Trophoblast cell (in vitro differentiated cells and primary cell): ENCODE data around the gene OLIG2.
A peak's percentile ranks its signal among the peaks of the same experiment; 100 is the strongest.

Source experiments
- DNase-seq, 2 donors: peaks; one replicate each; pipeline ENCODE4 v3.0.0-alpha.2; 2016
- H2AFZ ChIP-seq: 2 replicates; pipeline ENCODE4 v1.6.1; 2013; ENCODE audit warnings: low read length, moderate library complexity, mild to moderate bottlenecking; ENCODE audit not compliant: insufficient read depth, poor library complexity
- H2AK5ac ChIP-seq: 2 replicates; pipeline ENCODE4 v1.6.1; 2013; ENCODE audit warnings: mild to moderate bottlenecking, low read length
- H2BK120ac ChIP-seq: 2 replicates; pipeline ENCODE4 v1.6.1; 2013; ENCODE audit warnings: low read length, mild to moderate bottlenecking, moderate library complexity; ENCODE audit not compliant: insufficient read depth, poor library complexity
- H2BK12ac ChIP-seq: 2 replicates; pipeline ENCODE4 v1.6.1; 2013; ENCODE audit warnings: mild to moderate bottlenecking, low read length, moderate library complexity
- H2BK5ac ChIP-seq: 2 replicates; pipeline ENCODE4 v1.6.1; 2013; ENCODE audit warnings: low read length, low read depth, moderate library complexity, mild to moderate bottlenecking; ENCODE audit not compliant: poor library complexity
- H3K14ac ChIP-seq: 2 replicates; pipeline ENCODE4 v1.6.1; 2013; ENCODE audit warnings: mild to moderate bottlenecking, low read length
- H3K18ac ChIP-seq: 2 replicates; pipeline ENCODE4 v1.6.1; 2013; ENCODE audit warnings: mild to moderate bottlenecking, low read length
- H3K23ac ChIP-seq: 2 replicates; pipeline ENCODE4 v1.6.1; 2013; ENCODE audit warnings: low read length
- H3K27ac ChIP-seq: 2 replicates; pipeline ENCODE4 v1.5.1; 2013; ENCODE audit warnings: low read depth, mild to moderate bottlenecking, inconsistent platforms, low read length, moderate library complexity
- H3K27me3 ChIP-seq: 2 replicates; pipeline ENCODE4 v1.6.1; 2013; ENCODE audit warnings: inconsistent platforms, mild to moderate bottlenecking, low read length, moderate library complexity; ENCODE audit not compliant: insufficient read depth
- H3K36me3 ChIP-seq, 2 experiments: 1 replicate in 1 of 2; 2 replicates in 1 of 2; pipeline ENCODE4 v1.6.1; 2013; ENCODE audit warnings: low read length in 2 of 2, mild to moderate bottlenecking in 2 of 2, moderate library complexity in 1 of 2; ENCODE audit not compliant: insufficient read depth in 2 of 2, control insufficient read depth in 1 of 2
- H3K4ac ChIP-seq: 2 replicates; pipeline ENCODE4 v1.6.1; 2013; ENCODE audit warnings: low read depth, mild to moderate bottlenecking, low read length, moderate library complexity
- H3K4me1 ChIP-seq, 2 experiments: 1 replicate in 1 of 2; 2 replicates in 1 of 2; pipeline ENCODE4 v1.6.1; 2013; ENCODE audit warnings: low read length in 2 of 2, mild to moderate bottlenecking in 2 of 2, moderate library complexity in 1 of 2; ENCODE audit not compliant: insufficient read depth in 2 of 2, control insufficient read depth in 1 of 2
- H3K4me2 ChIP-seq: 2 replicates; pipeline ENCODE4 v1.6.1; 2013; ENCODE audit warnings: inconsistent platforms, mild to moderate bottlenecking, low read length, moderate library complexity
- H3K4me3 ChIP-seq: 2 replicates; pipeline ENCODE4 v1.5.1; 2013; ENCODE audit warnings: mild to moderate bottlenecking, low read depth, low read length, inconsistent platforms
- H3K79me1 ChIP-seq: one replicate; pipeline ENCODE4 v1.6.1; 2013; ENCODE audit warnings: low read length
- H3K79me2 ChIP-seq: 2 replicates; pipeline ENCODE4 v1.6.1; 2013; ENCODE audit warnings: low read length, mild to moderate bottlenecking; ENCODE audit not compliant: control insufficient read depth, insufficient read depth, poor library complexity
- H3K9ac ChIP-seq: 2 replicates; pipeline ENCODE4 v1.6.1; 2013; ENCODE audit warnings: mild to moderate bottlenecking, low read length
- H3K9me3 ChIP-seq: 2 replicates; pipeline ENCODE4 v1.6.1; 2013; ENCODE audit warnings: low read depth, mild to moderate bottlenecking, control low read depth, inconsistent platforms, low read length; ENCODE audit not compliant: insufficient read depth
- H4K12ac ChIP-seq: 2 replicates; pipeline ENCODE4 v1.6.1; 2013; ENCODE audit warnings: low read depth, mild to moderate bottlenecking, low read length, moderate library complexity
- H4K8ac ChIP-seq: 2 replicates; pipeline ENCODE4 v1.6.1; 2013; ENCODE audit warnings: low read depth, mild to moderate bottlenecking, low read length, moderate library complexity
- H4K91ac ChIP-seq: one replicate; pipeline ENCODE4 v1.6.1; 2013; ENCODE audit warnings: low read depth, mild to moderate bottlenecking, low read length, moderate library complexity
- WGBS: extraction: QIAGEN DNeasy Blood & Tissue Kit; methylation state at CpG from one replicate; pipeline ENCODE4 v1.1.7; 2013; ENCODE audit warnings: missing lambda C conversion rate; ENCODE audit not compliant: insufficient read length, insufficient coverage; ENCODE audit errors: extremely low coverage; 5-methylcytosine and 5-hydroxymethylcytosine counted together

Gene OLIG2

GRCh38 chr21:33025106-33025488, 638 bp upstream of the OLIG2 start:
- Histone ChIP-seq H2BK5ac (no peak overlapping the region), H3K23ac (no peak overlapping the region), H3K4me1 (peaks cover 5 to 7% of the 10 kb centered on the region in 2 experiments), H4K91ac (no peak overlapping the region), H3K14ac (no peak overlapping the region), H2AK5ac (no peak overlapping the region), H3K4ac (no peak overlapping the region), H3K9me3 (peaks cover 8% of the 10 kb centered on the region), H3K9ac (no peak overlapping the region), H2AFZ (no peak overlapping the region), H3K4me3 (no peak overlapping the region), H2BK120ac (no peak overlapping the region), H3K27me3 (peaks cover 93% of the 10 kb centered on the region), H4K12ac (no peak overlapping the region), H4K8ac (no peak overlapping the region), H3K36me3 (no peaks in the 10 kb centered on the region), H3K18ac (no peak overlapping the region), H3K79me1 (no peaks in the 10 kb centered on the region), H3K27ac (no peak overlapping the region), H3K4me2 (peak overlapping the region; percentile 55), H3K79me2 (no peaks in the 10 kb centered on the region), H2BK12ac (no peak overlapping the region)
- no CpG with 5 or more reads among the region's 22 CpGs for WGBS
- DNase-seq = no peak

- no peak overlapping the region for H3K27ac ChIP-seq
- H3K27me3 ChIP-seq = peaks cover 97% of the 10 kb centered on the region
- no peak overlapping the region for H3K23ac ChIP-seq
- no peak overlapping the region for H3K4me2 ChIP-seq
- H2AK5ac ChIP-seq = no peak overlapping the region
- WGBS = no CpG with 5 or more reads among the region's 21 CpGs
- H2BK120ac ChIP-seq = no peak overlapping the region
- no peak overlapping the region for H2BK5ac ChIP-seq
- no peak overlapping the region for H3K9ac ChIP-seq
- H4K91ac ChIP-seq = no peak overlapping the region
- no peak overlapping the region for H4K8ac ChIP-seq
- H3K79me2 ChIP-seq = no peaks in the 10 kb centered on the region
- no peak overlapping the region for H3K4ac ChIP-seq
- no peak overlapping the region for H3K4me3 ChIP-seq
- no peak overlapping the region for H2AFZ ChIP-seq
- H3K36me3 ChIP-seq = no peaks in the 10 kb centered on the region
- no peak overlapping the region for H3K14ac ChIP-seq
- no peak overlapping the region for H2BK12ac ChIP-seq
- no peak for DNase-seq
- peaks cover 0 to 2% of the 10 kb centered on the region in 2 experiments for H3K4me1 ChIP-seq
- H3K18ac ChIP-seq = no peak overlapping the region
- H4K12ac ChIP-seq = no peak overlapping the region
- H3K9me3 ChIP-seq = peaks cover 8% of the 10 kb centered on the region
- no peaks in the 10 kb centered on the region for H3K79me1 ChIP-seq
Measured at GRCh38 chr21:33026443-33026858, 716 bp downstream of the OLIG2 start.

GRCh38 chr21:33026878-33027400, 1.2 kb downstream of the OLIG2 start:
- H3K4ac ChIP-seq = no peak overlapping the region
- H4K12ac ChIP-seq = no peak overlapping the region
- peaks cover 0 to 2% of the 10 kb centered on the region in 2 experiments for H3K4me1 ChIP-seq
- no peak overlapping the region for H3K4me2 ChIP-seq
- H3K27ac ChIP-seq = no peak overlapping the region
- no peak overlapping the region for H3K23ac ChIP-seq
- WGBS = no CpG with 5 or more reads among the region's 54 CpGs
- no peak overlapping the region for H4K91ac ChIP-seq
- H3K79me1 ChIP-seq = no peaks in the 10 kb centered on the region
- DNase-seq = no peak
- H2BK120ac ChIP-seq = no peak overlapping the region
- no peak overlapping the region for H3K9ac ChIP-seq
- peak overlapping the region; percentile 53 for H2AFZ ChIP-seq
- H3K9me3 ChIP-seq = peaks cover 8% of the 10 kb centered on the region
- peaks cover 94% of the 10 kb centered on the region for H3K27me3 ChIP-seq
- no peak overlapping the region for H3K18ac ChIP-seq
- no peak overlapping the region for H2BK5ac ChIP-seq
- H2AK5ac ChIP-seq = no peak overlapping the region
- H3K79me2 ChIP-seq = no peaks in the 10 kb centered on the region
- no peak overlapping the region for H4K8ac ChIP-seq
- H3K14ac ChIP-seq = no peak overlapping the region
- no peaks in the 10 kb centered on the region for H3K36me3 ChIP-seq
- no peak overlapping the region for H2BK12ac ChIP-seq
- H3K4me3 ChIP-seq = peak overlapping the region; percentile 2

GRCh38 chr21:33027401-33028286, 1.9 kb downstream of the OLIG2 start:
- H2BK5ac ChIP-seq = no peak overlapping the region
- peaks cover 94% of the 10 kb centered on the region for H3K27me3 ChIP-seq
- peak overlapping the region; percentile 53 for H2AFZ ChIP-seq
- no peak overlapping the region for H3K4me3 ChIP-seq
- H3K9me3 ChIP-seq = peaks cover 10% of the 10 kb centered on the region
- H3K4me2 ChIP-seq = no peak overlapping the region
- DNase-seq = no peak
- H3K79me2 ChIP-seq = no peaks in the 10 kb centered on the region
- H3K4me1 ChIP-seq = peaks cover 0 to 2% of the 10 kb centered on the region in 2 experiments
- no peaks in the 10 kb centered on the region for H3K36me3 ChIP-seq
- H3K18ac ChIP-seq = no peak overlapping the region
- no peak overlapping the region for H2BK12ac ChIP-seq
- H3K14ac ChIP-seq = no peak overlapping the region
- H3K79me1 ChIP-seq = no peaks in the 10 kb centered on the region
- H4K12ac ChIP-seq = no peak overlapping the region
- H4K8ac ChIP-seq = no peak overlapping the region
- no peak overlapping the region for H3K9ac ChIP-seq
- no peak overlapping the region for H2BK120ac ChIP-seq
- no peak overlapping the region for H4K91ac ChIP-seq
- no peak overlapping the region for H3K4ac ChIP-seq
- no peak overlapping the region for H2AK5ac ChIP-seq
- WGBS = no CpG with 5 or more reads among the region's 85 CpGs
- no peak overlapping the region for H3K23ac ChIP-seq
- H3K27ac ChIP-seq = no peak overlapping the region
